ENCODE measurements around the gene CNIH3. TPM values are rescaled to one million over a fixed set of nuclear protein-coding genes. Genes with fewer than 3 reads are reported as not detected.

The CNIH3 gene
- total RNA-seq, 1 experiment from 2014 or later: 1.8 TPM

DNA sequence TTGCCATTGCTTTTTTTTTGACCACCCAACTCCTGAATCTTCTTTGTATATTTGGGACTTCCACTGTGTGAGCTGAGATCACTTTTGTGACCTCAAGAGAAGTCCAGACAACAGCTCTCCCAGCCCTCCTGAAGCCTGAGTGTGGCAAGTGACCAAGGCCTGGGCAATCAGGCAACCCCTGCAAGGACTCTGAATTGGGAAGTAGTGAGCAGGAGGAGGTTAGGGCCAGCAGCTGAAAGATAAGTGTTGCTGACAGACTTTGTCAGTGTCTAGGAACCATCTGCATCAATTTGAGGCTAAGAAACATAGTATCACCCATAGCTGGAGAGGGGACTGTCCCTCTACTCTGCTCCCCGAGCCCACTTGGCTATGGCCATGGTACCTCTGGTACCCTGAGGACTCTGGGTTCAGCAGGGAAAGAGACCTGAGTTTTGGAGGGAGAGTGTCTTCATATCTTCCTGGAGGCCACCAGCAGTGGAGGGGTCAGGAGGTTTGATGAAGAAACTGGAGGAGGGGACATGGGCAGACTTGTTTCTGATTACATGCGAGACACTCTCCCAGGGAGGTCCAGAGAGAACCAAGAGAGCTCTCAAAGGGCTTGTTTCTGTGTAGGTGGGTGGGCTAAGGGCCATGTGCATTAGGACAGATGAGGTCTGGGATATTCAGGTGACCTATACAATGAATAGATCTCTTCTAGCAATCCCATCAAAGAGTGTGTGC is 166.3 kb downstream of the CNIH3 start:
- Histone ChIP-seq H3K4me1 (ENCODE audit: control insufficient read depth in 1 of 2, insufficient read depth in 2 of 2, low read length in 2 of 2) (no peaks in the 10 kb centered on the region), H4K20me1 (ENCODE audit: insufficient read depth) (no peaks in the 10 kb centered on the region), H3K27me3 (ENCODE audit: insufficient read depth, low read length) (no peaks in the 10 kb centered on the region), H3K27ac (ENCODE audit: low read depth, low read length) (no peak overlapping the region), H3K4me3 (replicated peaks in 1 of 2; ENCODE audit: low read depth in 1 of 2, low read length in 2 of 2) (no peak overlapping the region), H3K79me2 (ENCODE audit: insufficient read depth, low read length) (no peaks in the 10 kb centered on the region), H3K4me2 (ENCODE audit: low read length) (no peak overlapping the region), H3K9me3 (ENCODE audit: control insufficient read depth in 1 of 2, insufficient read depth in 1 of 2, low read depth in 1 of 2, low read length in 2 of 2) (no peaks in the 10 kb centered on the region), H3K36me3 (ENCODE audit: control insufficient read depth in 1 of 2, insufficient read depth in 2 of 2, low read length in 2 of 2) (no peaks in the 10 kb centered on the region), H2AFZ (ENCODE audit: low read depth, low read length, poor library complexity, severe bottlenecking) (no peak overlapping the region), H3K9me2 (ENCODE audit: insufficient read depth) (no peaks in the 10 kb centered on the region), H3K9ac (ENCODE audit: low read length) (no peak overlapping the region)
- intact Hi-C loops (cut with micrococcal nuclease): no loop called here
- DNase-seq (ENCODE audit: low read depth, low spot score): no peak
- no TSS peak for BruUV-seq (replicated peaks)
- CTCF ChIA-PET: no interaction called here
- TF ChIP-seq, protein P1, sequence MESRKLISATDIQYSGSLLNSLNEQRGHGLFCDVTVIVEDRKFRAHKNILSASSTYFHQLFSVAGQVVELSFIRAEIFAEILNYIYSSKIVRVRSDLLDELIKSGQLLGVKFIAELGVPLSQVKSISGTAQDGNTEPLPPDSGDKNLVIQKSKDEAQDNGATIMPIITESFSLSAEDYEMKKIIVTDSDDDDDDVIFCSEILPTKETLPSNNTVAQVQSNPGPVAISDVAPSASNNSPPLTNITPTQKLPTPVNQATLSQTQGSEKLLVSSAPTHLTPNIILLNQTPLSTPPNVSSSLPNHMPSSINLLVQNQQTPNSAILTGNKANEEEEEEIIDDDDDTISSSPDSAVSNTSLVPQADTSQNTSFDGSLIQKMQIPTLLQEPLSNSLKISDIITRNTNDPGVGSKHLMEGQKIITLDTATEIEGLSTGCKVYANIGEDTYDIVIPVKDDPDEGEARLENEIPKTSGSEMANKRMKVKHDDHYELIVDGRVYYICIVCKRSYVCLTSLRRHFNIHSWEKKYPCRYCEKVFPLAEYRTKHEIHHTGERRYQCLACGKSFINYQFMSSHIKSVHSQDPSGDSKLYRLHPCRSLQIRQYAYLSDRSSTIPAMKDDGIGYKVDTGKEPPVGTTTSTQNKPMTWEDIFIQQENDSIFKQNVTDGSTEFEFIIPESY (IDR thresholded peaks at IDR 0.05; ENCODE audit: extremely low read depth, insufficient replicate concordance, low read length): no peak
- no peak for TF ChIP-seq ZFX (IDR thresholded peaks at IDR 0.05)
- TF ChIP-seq POLR2A (IDR thresholded peaks at IDR 0.05; ENCODE audit: borderline replicate concordance, extremely low read depth, insufficient read depth, insufficient read length): no peak
- TF ChIP-seq ZNF274 (IDR thresholded peaks at IDR 0.05; ENCODE audit: low read depth, low read length): no peak
- no peak for TF ChIP-seq YY1 (IDR thresholded peaks at IDR 0.05; ENCODE audit: extremely low read depth, insufficient replicate concordance, low read depth, low read length)
- no peak for TF ChIP-seq SP1 (IDR thresholded peaks at IDR 0.05; ENCODE audit: low read depth)
- TF ChIP-seq, protein P2, sequence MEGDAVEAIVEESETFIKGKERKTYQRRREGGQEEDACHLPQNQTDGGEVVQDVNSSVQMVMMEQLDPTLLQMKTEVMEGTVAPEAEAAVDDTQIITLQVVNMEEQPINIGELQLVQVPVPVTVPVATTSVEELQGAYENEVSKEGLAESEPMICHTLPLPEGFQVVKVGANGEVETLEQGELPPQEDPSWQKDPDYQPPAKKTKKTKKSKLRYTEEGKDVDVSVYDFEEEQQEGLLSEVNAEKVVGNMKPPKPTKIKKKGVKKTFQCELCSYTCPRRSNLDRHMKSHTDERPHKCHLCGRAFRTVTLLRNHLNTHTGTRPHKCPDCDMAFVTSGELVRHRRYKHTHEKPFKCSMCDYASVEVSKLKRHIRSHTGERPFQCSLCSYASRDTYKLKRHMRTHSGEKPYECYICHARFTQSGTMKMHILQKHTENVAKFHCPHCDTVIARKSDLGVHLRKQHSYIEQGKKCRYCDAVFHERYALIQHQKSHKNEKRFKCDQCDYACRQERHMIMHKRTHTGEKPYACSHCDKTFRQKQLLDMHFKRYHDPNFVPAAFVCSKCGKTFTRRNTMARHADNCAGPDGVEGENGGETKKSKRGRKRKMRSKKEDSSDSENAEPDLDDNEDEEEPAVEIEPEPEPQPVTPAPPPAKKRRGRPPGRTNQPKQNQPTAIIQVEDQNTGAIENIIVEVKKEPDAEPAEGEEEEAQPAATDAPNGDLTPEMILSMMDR (IDR thresholded peaks at IDR 0.05 in 2 of 3, conservative IDR thresholded peaks at IDR 0.05 in 1 of 3; ENCODE audit: borderline replicate concordance in 1 of 3, insufficient read depth in 1 of 3, low read depth in 2 of 3, low read length in 2 of 3): no peak
- TF ChIP-seq EZH2 (IDR thresholded peaks at IDR 0.05): no peak
- TF ChIP-seq CEBPB (IDR thresholded peaks at IDR 0.05; ENCODE audit: low read depth): no peak
- TF ChIP-seq TCF7L2 (IDR thresholded peaks at IDR 0.05; ENCODE audit: borderline replicate concordance, extremely low read depth, insufficient read depth, insufficient read length): no peak
- no peak for TF ChIP-seq EZH2phosphoT487 (IDR thresholded peaks at IDR 0.05; ENCODE audit: borderline replicate concordance)
- no peak for TF ChIP-seq JUND (IDR thresholded peaks at IDR 0.05)
- no peak for TF ChIP-seq POLR2AphosphoS5 (IDR thresholded peaks at IDR 0.05; ENCODE audit: low read depth, low read length)
- no peak for TF ChIP-seq RAD21 (IDR thresholded peaks at IDR 0.05; ENCODE audit: low read depth)
- TF ChIP-seq, protein P3, sequence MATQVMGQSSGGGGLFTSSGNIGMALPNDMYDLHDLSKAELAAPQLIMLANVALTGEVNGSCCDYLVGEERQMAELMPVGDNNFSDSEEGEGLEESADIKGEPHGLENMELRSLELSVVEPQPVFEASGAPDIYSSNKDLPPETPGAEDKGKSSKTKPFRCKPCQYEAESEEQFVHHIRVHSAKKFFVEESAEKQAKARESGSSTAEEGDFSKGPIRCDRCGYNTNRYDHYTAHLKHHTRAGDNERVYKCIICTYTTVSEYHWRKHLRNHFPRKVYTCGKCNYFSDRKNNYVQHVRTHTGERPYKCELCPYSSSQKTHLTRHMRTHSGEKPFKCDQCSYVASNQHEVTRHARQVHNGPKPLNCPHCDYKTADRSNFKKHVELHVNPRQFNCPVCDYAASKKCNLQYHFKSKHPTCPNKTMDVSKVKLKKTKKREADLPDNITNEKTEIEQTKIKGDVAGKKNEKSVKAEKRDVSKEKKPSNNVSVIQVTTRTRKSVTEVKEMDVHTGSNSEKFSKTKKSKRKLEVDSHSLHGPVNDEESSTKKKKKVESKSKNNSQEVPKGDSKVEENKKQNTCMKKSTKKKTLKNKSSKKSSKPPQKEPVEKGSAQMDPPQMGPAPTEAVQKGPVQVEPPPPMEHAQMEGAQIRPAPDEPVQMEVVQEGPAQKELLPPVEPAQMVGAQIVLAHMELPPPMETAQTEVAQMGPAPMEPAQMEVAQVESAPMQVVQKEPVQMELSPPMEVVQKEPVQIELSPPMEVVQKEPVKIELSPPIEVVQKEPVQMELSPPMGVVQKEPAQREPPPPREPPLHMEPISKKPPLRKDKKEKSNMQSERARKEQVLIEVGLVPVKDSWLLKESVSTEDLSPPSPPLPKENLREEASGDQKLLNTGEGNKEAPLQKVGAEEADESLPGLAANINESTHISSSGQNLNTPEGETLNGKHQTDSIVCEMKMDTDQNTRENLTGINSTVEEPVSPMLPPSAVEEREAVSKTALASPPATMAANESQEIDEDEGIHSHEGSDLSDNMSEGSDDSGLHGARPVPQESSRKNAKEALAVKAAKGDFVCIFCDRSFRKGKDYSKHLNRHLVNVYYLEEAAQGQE (IDR thresholded peaks at IDR 0.05; ENCODE audit: low read depth): no peak
- no peak for TF ChIP-seq ELF1 (IDR thresholded peaks at IDR 0.05; ENCODE audit: borderline replicate concordance, low read depth)
- TF ChIP-seq SRF (IDR thresholded peaks at IDR 0.05; ENCODE audit: low read depth): no peak
- POLR2A ChIA-PET: no interaction called here
- RAD21 ChIA-PET (ENCODE audit: low non-redundant PET in 1 of 2, low total read pairs in 2 of 2, uncharacterized antibody in 2 of 2, unreplicated experiment in 2 of 2): no interaction called here
- ATAC-seq: no peak

Measured in HCT116 (cell line).